GM23338 (cell line): ENCODE measurements around the gene ZFYVE28. TPM values are rescaled to one million over a fixed set of nuclear protein-coding genes. Genes with fewer than 3 reads are reported as not detected.

Source experiments
- ATAC-seq: fragments of 200-7000 bp; cut with Tn5 transposase; 3 replicates; pipeline ENCODE4 v1.9.1; 2020
- DNase-seq: peaks from one replicate; pipeline ENCODE4 v3.0.0-alpha.2; 2015; ENCODE audit warnings: low spot score
- H2AFZ ChIP-seq: fragments of 200-600 bp; sonication (generic); 2 replicates; pipeline ENCODE4 v1.8.0; 2016; ENCODE audit warnings: antibody characterized with exemption, mild to moderate bottlenecking, moderate library complexity
- H3F3A ChIP-seq: fragments of 200-600 bp; sonication (generic); replicated peaks from 2 replicates; pipeline ENCODE4 v1.8.0; 2017; ENCODE audit warnings: antibody characterized with exemption, mixed run types, low read depth
- H3K27ac ChIP-seq: fragments of 200-600 bp; sonication (generic); 2 replicates; pipeline ENCODE4 v1.6.1; 2016; ENCODE audit warnings: low read depth
- H3K27me3 ChIP-seq: fragments of 200-600 bp; sonication (generic); 2 replicates; pipeline ENCODE4 v1.8.0; 2016; ENCODE audit warnings: mild to moderate bottlenecking, mixed run types, moderate library complexity; ENCODE audit not compliant: insufficient read depth
- H3K36me3 ChIP-seq: fragments of 200-600 bp; sonication (generic); 2 replicates; pipeline ENCODE4 v1.8.0; 2016; ENCODE audit warnings: mild to moderate bottlenecking; ENCODE audit not compliant: insufficient read depth
- H3K4me1 ChIP-seq: fragments of 200-600 bp; sonication (generic); 2 replicates; pipeline ENCODE4 v1.8.0; 2016; ENCODE audit warnings: mild to moderate bottlenecking, moderate library complexity; ENCODE audit not compliant: insufficient read depth
- H3K4me2 ChIP-seq: fragments of 200-600 bp; sonication (generic); 2 replicates; pipeline ENCODE4 v1.7.1; 2017; ENCODE audit warnings: mixed run types
- H3K4me3 ChIP-seq: fragments of 200-600 bp; sonication (generic); 2 replicates; pipeline ENCODE4 v1.6.1; 2016; ENCODE audit warnings: mixed run types
- H3K79me2 ChIP-seq: fragments of 200-600 bp; sonication (generic); replicated peaks from 2 replicates; pipeline ENCODE4 v1.8.0; 2017; ENCODE audit warnings: mild to moderate bottlenecking; ENCODE audit not compliant: insufficient read depth
- H3K9me2 ChIP-seq: fragments of 200-600 bp; sonication (generic); 2 replicates; pipeline ENCODE4 v1.8.0; 2017; ENCODE audit not compliant: insufficient read depth
- H4K20me1 ChIP-seq: fragments of 200-600 bp; sonication (generic); replicated peaks from 2 replicates; pipeline ENCODE4 v1.8.0; 2017; ENCODE audit warnings: mild to moderate bottlenecking; ENCODE audit not compliant: insufficient read depth
- H3K27ac Mint-ChIP-seq: 2 replicates; pipeline ENCODE4 v1.8.0; 2020; ENCODE audit warnings: inconsistent platforms, mild to moderate bottlenecking, moderate library complexity, mixed read lengths
- H3K27me3 Mint-ChIP-seq: 3 replicates; pipeline ENCODE4 v1.8.0; 2022; ENCODE audit warnings: low read depth, mild to moderate bottlenecking, moderate library complexity, mixed read lengths, inconsistent platforms; ENCODE audit not compliant: insufficient read depth, poor library complexity
- H3K36me3 Mint-ChIP-seq: 3 replicates; pipeline ENCODE4 v1.8.0; 2021; ENCODE audit warnings: low read depth, mild to moderate bottlenecking, inconsistent platforms, moderate library complexity, mixed read lengths
- H3K4me1 Mint-ChIP-seq: 3 replicates; pipeline ENCODE4 v1.8.0; 2020; ENCODE audit warnings: mild to moderate bottlenecking, inconsistent platforms, mixed read lengths
- H3K4me3 Mint-ChIP-seq: 3 replicates; pipeline ENCODE4 v1.8.0; 2021; ENCODE audit warnings: moderate library complexity, mild to moderate bottlenecking, inconsistent platforms, mixed read lengths
- H3K9me3 Mint-ChIP-seq: 3 replicates; pipeline ENCODE4 v1.8.0; 2020; ENCODE audit warnings: moderate library complexity, mild to moderate bottlenecking, inconsistent platforms, mixed read lengths
- CREB1 ChIP-seq: fragments of 250-450 bp; sonication (Bioruptor Pico); IDR thresholded peaks from 2 replicates; pipeline ENCODE4 v1.5.0; 2020; ENCODE audit warnings: low read depth, mild to moderate bottlenecking, moderate library complexity
- EZH2 ChIP-seq: fragments of 200-600 bp; sonication (generic); IDR thresholded peaks from one replicate; pipeline ENCODE4 v1.8.0; 2017; ENCODE audit warnings: antibody characterized with exemption, mild to moderate bottlenecking, low read depth; ENCODE audit not compliant: unreplicated experiment
- EZH2phosphoT487 ChIP-seq: fragments of 200-600 bp; sonication (generic); IDR thresholded peaks from one replicate; pipeline ENCODE4 v1.8.1; 2018; ENCODE audit warnings: antibody characterized with exemption; ENCODE audit not compliant: unreplicated experiment
- NANOG ChIP-seq: IDR thresholded peaks from 2 replicates; pipeline ENCODE4 v1.6.1; 2016; ENCODE audit warnings: antibody characterized with exemption, borderline replicate concordance
- POLR2AphosphoS5 ChIP-seq: IDR thresholded peaks from 2 replicates; pipeline ENCODE4 v1.6.1; 2016; ENCODE audit warnings: antibody characterized with exemption, low read depth
- STAT1 ChIP-seq: IDR thresholded peaks from one replicate; pipeline ENCODE4 v1.6.1; 2016; ENCODE audit warnings: antibody characterized with exemption; ENCODE audit not compliant: unreplicated experiment
- ZNF114 ChIP-seq: fragments of 250-450 bp; sonication (Bioruptor Pico); IDR thresholded peaks from 2 replicates; pipeline ENCODE4 v1.5.0; 2020; ENCODE audit warnings: mild to moderate bottlenecking, moderate library complexity
- ZNF331 ChIP-seq: fragments of 250-450 bp; sonication (Bioruptor Pico); IDR thresholded peaks from 2 replicates; pipeline ENCODE4 v1.5.0; 2020; ENCODE audit warnings: low read depth, mild to moderate bottlenecking, moderate library complexity
- ZNF462 ChIP-seq: fragments of 250-450 bp; sonication (Bioruptor Pico); IDR thresholded peaks from 2 replicates; pipeline ENCODE4 v1.5.0; 2020; ENCODE audit warnings: mild to moderate bottlenecking, moderate library complexity
- polyA plus RNA-seq: library from polyadenylated mRNA; unstranded; fragments of >200 nt; fragmentation: Nextera tagmentation; extraction: Ambion mirVana; gene quantifications from 2 replicates; pipeline ENCODE4 v1.2.1, GENCODE V29; 2016
- total RNA-seq: library from RNA; depleted of rRNA; stranded (reverse); fragments of >200 nt; shearing (Covaris generic); gene quantifications from 2 replicates; pipeline ENCODE4 v1.2.3, GENCODE V29; 2014
- TF ChIP-seq, protein P1 (sequence below), 2 experiments: fragments of 200-600 bp in 1 of 2; sonication (generic) in 1 of 2; conservative IDR thresholded peaks; 2 replicates each; pipeline versions ENCODE4 v1.5.1 to v1.6.1; 2016 to 2017; ENCODE audit warnings: antibody characterized with exemption in 2 of 2, low read depth in 2 of 2, mild to moderate bottlenecking in 2 of 2, moderate library complexity in 1 of 2
- TF ChIP-seq, protein P2 (sequence below): IDR thresholded peaks from 2 replicates; pipeline ENCODE4 v1.6.1; 2016; ENCODE audit warnings: antibody characterized with exemption

ZFYVE28 gene
- total and polyA plus RNA-seq, 2 experiments from 2014 or later: 2.6 to 4.6 TPM

GRCh38 chr4:2254665-2255500 lies 163.6 kb downstream of the ZFYVE28 start:
- H4K20me1 ChIP-seq: no peaks in the 10 kb centered on the region
- no peak overlapping the region for H3K4me2 ChIP-seq
- no peaks in the 10 kb centered on the region for H3K79me2 ChIP-seq
- no peak overlapping the region; the same call in 1 of the 2 replicates for H3K27ac ChIP-seq
- H3K4me3 ChIP-seq: no peak overlapping the region
- H3F3A ChIP-seq: no peaks in the 10 kb centered on the region
- Mint-ChIP-seq H3K36me3 (no peaks in the 10 kb centered on the region; the same call in 2 of the 3 replicates), H3K4me3 (no peak overlapping the region), H3K27ac (no peak overlapping the region), H3K27me3 (peaks cover 7% of the 10 kb centered on the region), H3K4me1 (peaks cover 15% of the 10 kb centered on the region), H3K9me3 (no peaks in the 10 kb centered on the region)
- ATAC-seq: no peak
- no peak for DNase-seq
- TF ChIP-seq EZH2phosphoT487 (no peak), STAT1 (no peak), CREB1 (CRISPR knock-in tag) (no peak), POLR2AphosphoS5 (no peak), ZNF462 (no peak), NANOG (no peak), ZNF331 (CRISPR knock-in tag) (no peak), ZNF114 (CRISPR knock-in tag) (no peak), EZH2 (no peak)
- TF ChIP-seq, protein P1, sequence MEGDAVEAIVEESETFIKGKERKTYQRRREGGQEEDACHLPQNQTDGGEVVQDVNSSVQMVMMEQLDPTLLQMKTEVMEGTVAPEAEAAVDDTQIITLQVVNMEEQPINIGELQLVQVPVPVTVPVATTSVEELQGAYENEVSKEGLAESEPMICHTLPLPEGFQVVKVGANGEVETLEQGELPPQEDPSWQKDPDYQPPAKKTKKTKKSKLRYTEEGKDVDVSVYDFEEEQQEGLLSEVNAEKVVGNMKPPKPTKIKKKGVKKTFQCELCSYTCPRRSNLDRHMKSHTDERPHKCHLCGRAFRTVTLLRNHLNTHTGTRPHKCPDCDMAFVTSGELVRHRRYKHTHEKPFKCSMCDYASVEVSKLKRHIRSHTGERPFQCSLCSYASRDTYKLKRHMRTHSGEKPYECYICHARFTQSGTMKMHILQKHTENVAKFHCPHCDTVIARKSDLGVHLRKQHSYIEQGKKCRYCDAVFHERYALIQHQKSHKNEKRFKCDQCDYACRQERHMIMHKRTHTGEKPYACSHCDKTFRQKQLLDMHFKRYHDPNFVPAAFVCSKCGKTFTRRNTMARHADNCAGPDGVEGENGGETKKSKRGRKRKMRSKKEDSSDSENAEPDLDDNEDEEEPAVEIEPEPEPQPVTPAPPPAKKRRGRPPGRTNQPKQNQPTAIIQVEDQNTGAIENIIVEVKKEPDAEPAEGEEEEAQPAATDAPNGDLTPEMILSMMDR (conservative IDR thresholded peaks at IDR 0.05; ENCODE audit: low read depth in 2 of 2): no peak
- TF ChIP-seq, protein P2, sequence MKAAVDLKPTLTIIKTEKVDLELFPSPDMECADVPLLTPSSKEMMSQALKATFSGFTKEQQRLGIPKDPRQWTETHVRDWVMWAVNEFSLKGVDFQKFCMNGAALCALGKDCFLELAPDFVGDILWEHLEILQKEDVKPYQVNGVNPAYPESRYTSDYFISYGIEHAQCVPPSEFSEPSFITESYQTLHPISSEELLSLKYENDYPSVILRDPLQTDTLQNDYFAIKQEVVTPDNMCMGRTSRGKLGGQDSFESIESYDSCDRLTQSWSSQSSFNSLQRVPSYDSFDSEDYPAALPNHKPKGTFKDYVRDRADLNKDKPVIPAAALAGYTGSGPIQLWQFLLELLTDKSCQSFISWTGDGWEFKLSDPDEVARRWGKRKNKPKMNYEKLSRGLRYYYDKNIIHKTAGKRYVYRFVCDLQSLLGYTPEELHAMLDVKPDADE: no peak
- H3K9me2 ChIP-seq: no peaks in the 10 kb centered on the region
- peaks cover 5% of the 10 kb centered on the region; the same call in 1 of the 2 replicates for H3K4me1 ChIP-seq
- no peaks in the 10 kb centered on the region for H3K27me3 ChIP-seq
- H3K36me3 ChIP-seq: no peaks in the 10 kb centered on the region
- H2AFZ ChIP-seq: no peak overlapping the region
